Measurements from ENCODE around the gene AADAT.

The AADAT gene

DNA sequence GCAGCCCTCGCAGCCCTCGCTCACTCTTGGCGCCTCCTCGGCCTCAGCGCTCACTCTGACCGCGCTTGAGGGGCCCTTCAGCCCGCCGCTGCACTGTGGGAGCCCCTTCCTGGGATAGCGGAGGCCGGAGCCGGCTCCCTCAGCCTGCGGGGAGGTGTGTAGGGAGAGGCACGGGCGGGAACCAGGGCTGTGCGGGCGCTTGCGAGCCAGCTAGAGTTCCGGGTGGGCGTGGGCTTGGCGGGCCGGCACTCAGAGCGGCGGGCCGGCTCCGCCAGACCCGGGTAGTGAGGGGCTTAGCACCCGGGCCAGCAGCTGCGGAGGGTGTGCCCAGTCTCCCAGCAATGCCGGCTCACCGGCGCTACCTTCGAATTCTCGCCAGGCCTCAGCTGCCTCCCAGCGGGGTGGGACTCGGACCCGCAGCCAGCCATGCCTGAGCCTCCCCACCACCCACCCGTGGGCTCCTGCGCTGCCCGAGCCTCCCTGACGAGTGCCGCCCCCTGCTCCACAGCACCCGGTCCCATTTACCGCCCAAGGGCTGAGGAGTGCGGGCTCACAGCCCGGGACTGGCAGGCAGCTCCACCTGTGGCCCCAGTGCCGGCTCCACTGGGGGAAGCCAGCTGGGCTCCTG is 1.4 kb upstream of the AADAT start:
- CTCF ChIA-PET: interaction anchor here (1.1 to 4.4 kb wide), 3 partner anchors 281 to 478 kb away, joined by 4 to 25 read pairs (median 8); partner anchors contain the start of gene NEK1
- TF ChIP-seq, protein P1, sequence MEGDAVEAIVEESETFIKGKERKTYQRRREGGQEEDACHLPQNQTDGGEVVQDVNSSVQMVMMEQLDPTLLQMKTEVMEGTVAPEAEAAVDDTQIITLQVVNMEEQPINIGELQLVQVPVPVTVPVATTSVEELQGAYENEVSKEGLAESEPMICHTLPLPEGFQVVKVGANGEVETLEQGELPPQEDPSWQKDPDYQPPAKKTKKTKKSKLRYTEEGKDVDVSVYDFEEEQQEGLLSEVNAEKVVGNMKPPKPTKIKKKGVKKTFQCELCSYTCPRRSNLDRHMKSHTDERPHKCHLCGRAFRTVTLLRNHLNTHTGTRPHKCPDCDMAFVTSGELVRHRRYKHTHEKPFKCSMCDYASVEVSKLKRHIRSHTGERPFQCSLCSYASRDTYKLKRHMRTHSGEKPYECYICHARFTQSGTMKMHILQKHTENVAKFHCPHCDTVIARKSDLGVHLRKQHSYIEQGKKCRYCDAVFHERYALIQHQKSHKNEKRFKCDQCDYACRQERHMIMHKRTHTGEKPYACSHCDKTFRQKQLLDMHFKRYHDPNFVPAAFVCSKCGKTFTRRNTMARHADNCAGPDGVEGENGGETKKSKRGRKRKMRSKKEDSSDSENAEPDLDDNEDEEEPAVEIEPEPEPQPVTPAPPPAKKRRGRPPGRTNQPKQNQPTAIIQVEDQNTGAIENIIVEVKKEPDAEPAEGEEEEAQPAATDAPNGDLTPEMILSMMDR (IDR thresholded peaks at IDR 0.05; ENCODE audit: insufficient read depth, low read length, missing control alignments): no peak
- POLR2A ChIA-PET: no interaction called here
- no peak for DNase-seq (ENCODE audit: low read depth, low spot score)
- no peak overlapping the region for H3K4me3 ChIP-seq (ENCODE audit: low read depth, low read length)

GRCh38 chr4:170090352-170091052 is 746 bp upstream of the AADAT start:
- DNase-seq (ENCODE audit: low read depth, low spot score): no peak
- ChIA-PET POLR2A (no interaction called here), CTCF (interaction anchor here (1.6 to 4.4 kb wide), 3 partner anchors 17 to 478 kb away, joined by 4 to 25 read pairs (median 8); partner anchors contain the start of gene NEK1)
- peak overlapping the region; percentile 78 for H3K4me3 ChIP-seq (ENCODE audit: low read depth, low read length)
- TF ChIP-seq, protein P1 (IDR thresholded peaks at IDR 0.05; ENCODE audit: insufficient read depth, low read length, missing control alignments): no peak

DNA sequence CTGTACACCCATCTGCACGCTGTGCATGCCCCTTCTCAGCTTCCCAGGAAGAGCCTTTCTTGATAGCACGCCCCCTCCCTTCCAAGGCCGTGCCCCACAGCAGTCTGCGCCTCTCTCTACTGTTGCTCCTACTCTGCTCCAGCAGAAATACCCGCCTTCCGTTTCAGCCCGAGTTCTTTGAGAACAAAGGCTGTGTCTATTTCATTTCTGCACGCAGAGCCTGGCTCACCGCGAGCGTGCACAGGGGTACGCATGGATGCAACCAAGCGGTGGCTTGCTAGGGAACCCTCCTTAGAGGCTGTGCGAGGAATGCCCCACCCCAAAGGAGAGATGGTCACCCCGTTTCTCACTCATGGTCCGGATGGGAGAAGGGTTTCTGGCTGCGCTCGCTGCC is 485 bp downstream of the AADAT start:
- POLR2A ChIA-PET: no interaction called here
- CTCF ChIA-PET: interaction anchor here (0.9 to 4.4 kb wide), 8 partner anchors 10 to 476 kb away, joined by 3 to 25 read pairs (median 4); partner anchors contain the start of gene NEK1
- no peak for DNase-seq (ENCODE audit: low read depth, low spot score)
- TF ChIP-seq, protein P1 (IDR thresholded peaks at IDR 0.05; ENCODE audit: insufficient read depth, low read length, missing control alignments): peak; percentile 15
- peak overlapping the region; percentile 78 for H3K4me3 ChIP-seq (ENCODE audit: low read depth, low read length)

DNA sequence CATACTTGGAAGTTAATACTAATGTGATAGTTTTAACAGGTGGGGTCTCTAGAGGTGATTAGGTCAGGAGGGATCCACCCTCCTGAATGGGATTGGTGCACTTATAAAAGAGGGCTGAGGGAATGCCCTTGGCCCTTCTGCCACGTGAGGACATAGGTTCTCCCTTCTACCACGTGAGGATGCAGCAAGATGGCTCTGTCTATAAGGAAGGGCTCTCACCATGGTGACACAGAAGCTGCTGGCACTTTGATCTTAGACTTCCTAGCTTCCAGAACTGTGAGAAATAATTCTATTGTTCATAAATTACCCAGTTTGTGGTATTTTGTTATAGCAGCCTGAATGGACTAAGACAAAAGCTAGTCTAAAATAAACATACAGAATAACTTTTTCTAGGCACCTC is 1.0 kb downstream of the AADAT start:
- peak overlapping the region; percentile 78 for H3K4me3 ChIP-seq (ENCODE audit: low read depth, low read length)

GRCh38 chr4:170087163-170087700 is 2.5 kb downstream of the AADAT start:
- POLR2A ChIA-PET: no interaction called here
- no peak for DNase-seq (ENCODE audit: low read depth, low spot score)
- H3K4me3 ChIP-seq (ENCODE audit: low read depth, low read length): no peak overlapping the region
- CTCF ChIA-PET: interaction anchor here (1.0 to 4.4 kb wide), 3 partner anchors 272 to 295 kb away, joined by 3 to 25 read pairs (median 7); no protein-coding TSS in a partner anchor
- TF ChIP-seq, protein P1 (IDR thresholded peaks at IDR 0.05; ENCODE audit: insufficient read depth, low read length, missing control alignments): no peak

More for the DNA sequence above, 1.0 kb downstream of the AADAT start:
- no peak for DNase-seq (ENCODE audit: low read depth, low spot score)
- ChIA-PET CTCF (interaction anchor here (0.9 to 4.4 kb wide), 7 partner anchors 9 to 476 kb away, joined by 3 to 25 read pairs (median 5); partner anchors contain the start of gene NEK1), POLR2A (no interaction called here)
- TF ChIP-seq, protein P1 (IDR thresholded peaks at IDR 0.05; ENCODE audit: insufficient read depth, low read length, missing control alignments): no peak

- TF ChIP-seq, protein P1 (IDR thresholded peaks at IDR 0.05; ENCODE audit: insufficient read depth, low read length, missing control alignments): no peak
- ChIA-PET CTCF (no interaction called here), POLR2A (no interaction called here)
- no peak overlapping the region for H3K4me3 ChIP-seq (ENCODE audit: low read depth, low read length)
- no peak for DNase-seq (ENCODE audit: low read depth, low spot score)
These were observed 6.2 kb downstream of the AADAT start for GRCh38 chr4:170083541-170083940.
